NK-92 treated with Interleukin-12 subunit alpha and Interleukin-12 subunit beta, amount 100 ng/mL, for 24 hours (cell line): Measurements from ENCODE around the gene NFKB2.

ENCODE experiments used
- DNase-seq: peaks from one replicate; lab custom pipeline; 2025; lab: John Stamatoyannopoulos, UW

Gene NFKB2

DNA sequence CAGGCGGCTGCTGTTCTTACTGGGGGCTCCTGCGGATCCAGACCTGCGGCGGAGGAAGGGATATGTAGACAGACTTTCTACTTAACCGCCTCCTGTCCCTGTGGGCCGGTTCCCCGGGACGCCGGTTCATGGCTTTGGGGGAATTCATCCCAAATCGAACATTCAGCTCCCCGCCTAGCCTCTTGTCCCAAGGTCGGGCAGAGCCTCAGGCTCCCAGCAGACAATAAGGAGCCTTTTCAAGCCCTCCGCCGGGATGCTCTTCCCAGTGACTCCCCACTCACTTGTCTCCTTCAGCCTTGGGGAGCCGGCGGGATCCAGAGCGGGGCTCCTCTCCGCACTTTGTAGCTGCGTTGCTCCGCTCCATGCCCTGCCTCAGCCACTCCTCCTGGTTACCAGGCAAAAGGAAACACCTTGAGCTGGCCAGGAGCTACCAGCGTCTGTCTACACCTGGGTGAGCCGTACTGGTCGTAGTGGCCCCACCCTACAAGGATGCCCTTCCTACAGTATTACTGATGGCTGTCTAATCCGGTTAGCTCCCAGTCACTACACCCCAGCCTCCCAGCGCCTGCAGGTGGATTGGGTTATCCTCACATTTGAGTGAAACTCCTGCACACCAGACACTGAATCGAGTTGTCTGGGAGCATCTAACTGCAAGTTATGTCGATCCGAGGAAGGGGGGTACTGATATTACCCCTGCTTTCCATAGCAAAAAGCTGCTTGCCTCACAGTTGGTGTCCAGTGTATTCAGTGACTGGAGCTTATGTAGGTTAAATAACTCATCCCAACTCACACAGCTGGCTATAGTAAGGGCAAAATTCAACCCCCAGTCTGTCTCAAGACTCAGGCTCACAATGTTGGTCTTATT is 55.8 kb downstream of the NFKB2 start, which contains the start of gene C10orf95:
Gene C10orf95, minus strand, starts transcription at position 439 of the 865 bp plus-strand sequence. CDS start 450 bp downstream, outside the sequence.
- no peak for DNase-seq
